Thyroid gland (tissue), 4 donors: ENCODE measurements around the gene RAB27A.

Experiments used
- POLR2A ChIP-seq, 2 donors: fragments of 450-650 bp; IDR thresholded peaks; one replicate each; pipeline ENCODE4 v1.6.1; 2017; ENCODE audit warnings: antibody characterized with exemption in 2 of 2, mild to moderate bottlenecking in 2 of 2, moderate library complexity in 1 of 2
- TF ChIP-seq, protein P1 (sequence below), 6 experiments: fragments of 200-600 bp in 3 of 6; fragments of 450-650 bp in 3 of 6; sonication (generic) in 3 of 6; IDR thresholded peaks; one replicate each; pipeline ENCODE4 v1.5.1; 2016 to 2019; ENCODE audit warnings: antibody characterized with exemption in 6 of 6, mild to moderate bottlenecking in 2 of 6, inconsistent platforms in 1 of 6, moderate library complexity in 1 of 6

DNA sequence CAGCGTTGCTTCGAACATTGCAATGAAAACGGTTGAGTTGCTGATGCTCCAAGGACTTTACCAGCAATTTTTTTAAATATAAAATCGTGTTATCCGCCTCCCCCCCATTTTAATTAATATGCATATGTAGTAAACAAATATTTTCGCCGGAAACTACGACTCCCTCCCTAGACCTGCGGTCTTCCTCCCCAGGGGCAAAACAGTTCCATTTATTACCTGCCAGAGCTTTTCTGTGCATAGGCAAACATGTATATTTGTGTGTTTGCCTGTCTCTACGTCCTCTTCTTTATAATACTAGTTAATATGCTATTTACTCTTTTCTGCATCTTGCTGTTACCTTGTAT is 92.3 kb downstream of the RAB27A start:
- TF ChIP-seq, protein P1, sequence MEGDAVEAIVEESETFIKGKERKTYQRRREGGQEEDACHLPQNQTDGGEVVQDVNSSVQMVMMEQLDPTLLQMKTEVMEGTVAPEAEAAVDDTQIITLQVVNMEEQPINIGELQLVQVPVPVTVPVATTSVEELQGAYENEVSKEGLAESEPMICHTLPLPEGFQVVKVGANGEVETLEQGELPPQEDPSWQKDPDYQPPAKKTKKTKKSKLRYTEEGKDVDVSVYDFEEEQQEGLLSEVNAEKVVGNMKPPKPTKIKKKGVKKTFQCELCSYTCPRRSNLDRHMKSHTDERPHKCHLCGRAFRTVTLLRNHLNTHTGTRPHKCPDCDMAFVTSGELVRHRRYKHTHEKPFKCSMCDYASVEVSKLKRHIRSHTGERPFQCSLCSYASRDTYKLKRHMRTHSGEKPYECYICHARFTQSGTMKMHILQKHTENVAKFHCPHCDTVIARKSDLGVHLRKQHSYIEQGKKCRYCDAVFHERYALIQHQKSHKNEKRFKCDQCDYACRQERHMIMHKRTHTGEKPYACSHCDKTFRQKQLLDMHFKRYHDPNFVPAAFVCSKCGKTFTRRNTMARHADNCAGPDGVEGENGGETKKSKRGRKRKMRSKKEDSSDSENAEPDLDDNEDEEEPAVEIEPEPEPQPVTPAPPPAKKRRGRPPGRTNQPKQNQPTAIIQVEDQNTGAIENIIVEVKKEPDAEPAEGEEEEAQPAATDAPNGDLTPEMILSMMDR (IDR thresholded peaks at IDR 0.05): no peak
- TF ChIP-seq POLR2A (IDR thresholded peaks at IDR 0.05): no peak
